A673 (cell line): ENCODE measurements around the gene TNIP1.

Source experiments
- EZH2 ChIP-seq: fragments of 200-600 bp; sonication (generic); IDR thresholded peaks from 2 replicates; pipeline ENCODE4 v1.6.1; 2017; ENCODE audit warnings: borderline replicate concordance, low read depth, mild to moderate bottlenecking, mixed read lengths, antibody characterized with exemption, low read length; ENCODE audit not compliant: poor library complexity, severe bottlenecking
- TF ChIP-seq, protein P1 (sequence below): fragments of 300-800, 200-600 bp; sonication (generic); conservative IDR thresholded peaks from 2 replicates; pipeline ENCODE4 v1.5.1; 2017; ENCODE audit warnings: low read depth, mild to moderate bottlenecking, antibody characterized with exemption, low read length, moderate library complexity, mixed read lengths

DNA sequence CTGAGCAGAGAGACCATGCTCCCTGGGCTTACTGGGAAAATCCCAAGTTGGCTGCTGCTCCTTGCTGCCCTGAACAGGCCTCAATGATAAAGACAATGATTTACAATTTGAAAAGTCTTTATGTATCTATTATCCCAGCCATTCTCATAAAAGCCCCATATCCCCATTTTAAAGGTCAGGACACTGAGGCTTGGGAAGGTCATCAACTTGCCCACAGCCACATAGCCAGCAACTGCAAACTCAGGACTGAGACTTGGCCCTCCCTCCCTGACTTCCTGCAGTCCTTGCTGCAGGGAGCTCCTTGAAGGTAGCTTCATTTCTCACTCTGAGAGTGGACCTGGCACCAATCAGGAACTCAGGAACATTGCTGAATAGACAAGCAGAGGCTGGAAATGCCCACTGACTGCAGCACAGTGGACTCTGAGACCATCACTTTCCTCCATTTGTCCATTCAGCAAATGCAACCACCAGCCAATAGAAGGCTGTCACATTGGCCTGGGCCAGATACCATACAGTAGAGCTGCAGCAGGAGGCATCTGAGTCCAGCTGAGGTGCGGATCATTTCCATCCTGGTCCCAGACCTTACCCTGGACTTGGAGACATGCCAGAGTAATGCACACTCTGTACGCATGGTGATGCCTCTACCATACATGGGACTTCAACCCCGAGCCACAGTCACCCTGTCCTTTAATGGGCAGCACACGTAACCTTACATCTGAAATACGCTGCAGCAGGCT lies 18.3 kb downstream of the TNIP1 start:
- TF ChIP-seq, protein P1, sequence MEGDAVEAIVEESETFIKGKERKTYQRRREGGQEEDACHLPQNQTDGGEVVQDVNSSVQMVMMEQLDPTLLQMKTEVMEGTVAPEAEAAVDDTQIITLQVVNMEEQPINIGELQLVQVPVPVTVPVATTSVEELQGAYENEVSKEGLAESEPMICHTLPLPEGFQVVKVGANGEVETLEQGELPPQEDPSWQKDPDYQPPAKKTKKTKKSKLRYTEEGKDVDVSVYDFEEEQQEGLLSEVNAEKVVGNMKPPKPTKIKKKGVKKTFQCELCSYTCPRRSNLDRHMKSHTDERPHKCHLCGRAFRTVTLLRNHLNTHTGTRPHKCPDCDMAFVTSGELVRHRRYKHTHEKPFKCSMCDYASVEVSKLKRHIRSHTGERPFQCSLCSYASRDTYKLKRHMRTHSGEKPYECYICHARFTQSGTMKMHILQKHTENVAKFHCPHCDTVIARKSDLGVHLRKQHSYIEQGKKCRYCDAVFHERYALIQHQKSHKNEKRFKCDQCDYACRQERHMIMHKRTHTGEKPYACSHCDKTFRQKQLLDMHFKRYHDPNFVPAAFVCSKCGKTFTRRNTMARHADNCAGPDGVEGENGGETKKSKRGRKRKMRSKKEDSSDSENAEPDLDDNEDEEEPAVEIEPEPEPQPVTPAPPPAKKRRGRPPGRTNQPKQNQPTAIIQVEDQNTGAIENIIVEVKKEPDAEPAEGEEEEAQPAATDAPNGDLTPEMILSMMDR, result no peak
- TF ChIP-seq EZH2, result no peak
